HG03135 (cell line): Measurements from ENCODE around the gene GOLGA8M.
A peak's percentile ranks its signal among the peaks of the same experiment; 100 is the strongest.
"Not testable (repeated sequence)": the region's sequence is repeated elsewhere in the genome, so short reads cannot be mapped to it uniquely, and the experiment has no call there.

Experiments used
- ATAC-seq: cut with Tn5 transposase; IDR thresholded peaks from one replicate; pipeline ENCODE4 v1.9.1; 2021; ENCODE audit warnings: mild to moderate bottlenecking, moderate library complexity; ENCODE audit not compliant: unreplicated experiment

The GOLGA8M gene, protein sequence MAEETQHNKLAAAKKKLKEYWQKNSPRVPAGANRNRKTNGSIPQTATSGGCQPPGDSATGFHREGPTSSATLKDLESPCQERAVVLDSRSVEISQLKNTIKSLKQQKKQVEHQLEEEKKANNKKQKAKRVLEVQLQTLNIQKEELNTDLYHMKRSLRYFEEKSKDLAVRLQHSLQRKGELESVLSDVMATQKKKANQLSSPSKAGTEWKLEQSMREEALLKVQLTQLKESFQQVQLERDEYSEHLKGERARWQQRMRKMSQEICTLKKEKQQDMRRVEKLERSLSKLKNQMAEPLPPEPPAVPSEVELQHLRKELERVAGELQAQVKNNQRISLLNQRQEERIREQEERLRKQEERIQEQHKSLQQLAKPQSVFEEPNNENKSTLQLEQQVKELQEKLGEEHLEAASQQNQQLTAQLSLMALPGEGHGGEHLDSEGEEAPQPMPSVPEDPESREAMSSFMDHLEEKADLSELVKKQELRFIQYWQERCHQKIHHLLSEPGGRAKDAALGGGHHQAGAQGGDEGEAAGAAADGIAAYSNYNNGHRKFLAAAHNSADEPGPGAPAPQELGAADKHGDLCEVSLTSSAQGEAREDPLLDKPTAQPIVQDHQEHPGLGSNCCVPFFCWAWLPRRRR

DNA sequence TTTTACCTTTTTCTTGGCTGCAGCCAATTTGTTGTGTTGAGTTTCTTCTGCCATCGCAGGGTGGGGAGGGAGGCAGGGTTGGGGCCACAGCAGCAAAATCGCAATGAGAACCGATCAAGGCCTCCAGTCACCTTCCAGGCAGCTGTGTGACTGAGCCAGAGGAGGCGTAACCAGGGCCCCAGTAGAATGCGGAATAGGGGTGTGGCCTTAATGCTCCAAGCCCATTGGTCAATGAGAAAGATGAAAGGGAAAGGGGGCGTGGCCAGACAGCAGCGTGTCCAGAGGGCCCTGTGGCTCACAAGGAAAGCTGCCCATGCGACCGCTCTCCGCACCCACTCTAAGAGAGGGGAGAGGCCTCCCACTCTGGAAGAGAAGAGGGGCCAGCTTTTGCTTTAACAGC, at the start of gene GOLGA8M:
Gene GOLGA8M, minus strand, starts transcription at position 152 of the 400 bp plus-strand sequence. Its CDS starts 98 bp downstream, at position 54.
- not testable (repeated sequence) for ATAC-seq

DNA sequence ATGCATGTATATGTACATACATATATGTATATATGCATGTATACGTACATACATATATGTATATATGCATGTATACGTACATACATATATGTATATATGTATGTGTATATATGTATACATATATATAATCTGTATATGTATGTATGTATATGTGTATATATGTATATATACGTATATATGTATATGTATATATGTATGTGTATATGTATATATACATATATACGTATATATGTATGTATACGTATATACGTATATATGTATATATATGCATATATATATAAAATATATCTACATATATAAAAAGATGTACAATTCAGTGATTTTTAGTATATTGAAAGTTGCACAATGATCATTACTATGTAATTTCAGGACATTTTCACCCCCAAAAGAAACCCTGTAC, 30.7 kb upstream of the GOLGA8M start:
- ATAC-seq = not testable (repeated sequence)

DNA sequence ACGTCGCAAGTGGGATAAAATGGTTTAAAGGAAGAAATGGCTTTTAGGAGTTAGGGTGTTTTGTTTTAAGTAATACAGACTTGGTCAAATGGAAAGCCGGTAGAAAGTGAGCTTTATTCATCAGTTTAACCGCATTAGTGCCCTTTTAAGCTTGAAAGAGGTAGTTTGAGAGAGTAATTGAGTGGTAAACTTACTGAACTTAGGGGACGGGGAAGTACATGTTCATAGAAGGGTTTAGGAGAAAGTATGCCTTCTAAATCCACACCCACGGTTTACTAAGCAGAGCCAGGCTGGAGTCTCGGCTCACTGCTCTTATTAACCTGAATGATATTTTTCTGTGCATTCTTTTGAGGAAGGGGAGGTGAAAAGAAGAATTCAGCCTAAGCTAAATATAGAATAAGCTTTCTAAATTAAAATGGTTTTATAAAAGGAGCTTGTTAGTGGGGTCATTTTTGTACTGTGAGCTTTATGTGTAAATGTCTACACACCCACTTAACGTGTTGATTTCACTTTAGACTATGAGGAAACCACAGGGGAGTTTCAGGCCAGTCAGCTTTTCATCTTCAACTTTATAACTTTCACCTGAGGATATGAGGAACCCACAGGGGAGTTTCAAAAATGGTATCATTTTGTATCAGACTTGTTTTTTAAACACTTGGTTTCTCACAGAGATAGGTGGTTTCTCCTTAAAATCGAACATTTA, 26.5 kb upstream of the GOLGA8M start:
- not testable (repeated sequence) for ATAC-seq

DNA sequence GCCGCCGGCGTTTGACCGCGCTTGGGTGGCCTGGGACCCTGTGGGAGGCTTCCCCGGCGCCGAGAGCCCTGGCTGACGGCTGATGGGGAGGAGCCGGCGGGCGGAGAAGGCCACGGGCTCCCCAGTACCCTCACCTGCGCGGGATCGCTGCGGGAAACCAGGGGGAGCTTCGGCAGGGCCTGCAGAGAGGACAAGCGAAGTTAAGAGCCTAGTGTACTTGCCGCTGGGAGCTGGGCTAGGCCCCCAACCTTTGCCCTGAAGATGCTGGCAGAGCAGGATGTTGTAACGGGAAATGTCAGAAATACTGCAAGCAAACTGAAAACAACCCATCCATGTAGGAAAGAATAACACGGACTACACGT, 26.0 kb upstream of the GOLGA8M start:
- ATAC-seq = not testable (repeated sequence)

DNA sequence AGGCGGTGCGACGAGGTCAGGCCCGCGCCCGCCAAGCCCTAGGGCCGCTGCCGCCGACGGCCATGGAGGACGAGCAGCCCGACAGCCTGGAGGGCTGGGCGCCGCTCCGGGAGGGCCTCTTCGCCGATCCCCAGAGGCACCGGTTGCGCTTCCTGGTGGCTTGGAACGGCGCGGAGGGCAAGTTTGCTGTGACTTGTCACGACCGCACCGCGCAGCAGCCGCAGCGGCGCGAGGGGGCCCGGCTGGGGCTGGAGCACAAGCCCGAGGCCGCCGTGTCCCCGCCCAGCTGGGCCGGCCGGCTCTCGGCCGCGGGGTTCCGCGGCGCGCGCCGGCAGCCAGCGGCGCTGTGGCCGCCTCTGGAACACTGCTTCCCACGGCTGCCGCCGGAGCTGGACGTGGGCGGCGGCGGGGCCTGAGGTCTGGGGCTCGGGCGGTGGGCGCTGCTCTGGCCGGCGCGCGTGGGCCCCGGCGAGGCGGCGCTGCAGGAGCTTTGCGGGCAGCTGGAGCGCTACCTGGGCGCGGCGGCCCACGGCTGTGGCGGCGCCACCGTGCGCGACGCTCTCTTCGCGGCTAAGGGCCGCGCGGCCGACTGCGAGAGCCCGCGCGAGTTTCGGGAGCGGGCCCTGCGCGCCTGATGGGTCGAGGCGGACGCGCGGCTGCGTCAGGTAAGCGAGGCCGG, 25.4 kb upstream of the GOLGA8M start:
- ATAC-seq = peak; percentile 48

DNA sequence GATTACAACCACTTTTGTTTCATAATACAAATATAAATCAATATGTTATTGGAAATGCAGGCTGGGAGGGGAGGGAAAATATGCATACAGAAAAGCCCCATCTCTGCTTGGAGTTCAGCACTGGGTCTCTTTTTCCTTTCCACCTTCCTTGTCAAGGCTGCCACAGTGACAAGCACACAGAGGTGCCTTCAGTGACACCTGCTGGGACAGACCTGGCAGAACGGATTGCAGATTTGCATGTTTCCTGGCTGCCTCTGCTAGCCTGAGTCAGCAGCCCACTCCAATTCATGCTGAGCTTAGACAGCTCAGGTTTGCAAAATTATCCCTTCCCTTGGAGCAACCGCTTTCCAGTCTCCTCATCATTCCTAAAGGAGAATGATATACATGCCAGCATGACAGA, 15.8 kb upstream of the GOLGA8M start:
- not testable (repeated sequence) for ATAC-seq

DNA sequence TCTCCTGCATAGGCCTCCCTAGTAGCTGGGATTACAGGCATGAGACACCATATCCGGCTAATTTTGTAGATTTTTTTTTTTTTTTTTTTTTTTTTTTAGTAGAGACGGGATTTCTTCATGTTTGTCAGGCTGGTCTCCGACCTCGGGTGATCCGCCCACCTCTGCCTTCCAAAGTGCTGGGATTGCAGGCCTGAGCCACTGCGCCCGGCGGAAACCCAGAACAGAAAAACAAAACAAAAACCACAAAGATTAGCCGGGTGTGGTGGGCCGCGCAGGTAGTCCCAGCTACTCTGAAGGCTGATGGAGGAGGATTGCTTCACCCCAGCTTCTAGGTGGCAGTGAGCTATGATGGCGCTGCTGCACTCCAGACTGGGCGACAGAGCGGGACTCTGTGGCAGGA, 14.8 kb upstream of the GOLGA8M start:
- ATAC-seq = not testable (repeated sequence)

DNA sequence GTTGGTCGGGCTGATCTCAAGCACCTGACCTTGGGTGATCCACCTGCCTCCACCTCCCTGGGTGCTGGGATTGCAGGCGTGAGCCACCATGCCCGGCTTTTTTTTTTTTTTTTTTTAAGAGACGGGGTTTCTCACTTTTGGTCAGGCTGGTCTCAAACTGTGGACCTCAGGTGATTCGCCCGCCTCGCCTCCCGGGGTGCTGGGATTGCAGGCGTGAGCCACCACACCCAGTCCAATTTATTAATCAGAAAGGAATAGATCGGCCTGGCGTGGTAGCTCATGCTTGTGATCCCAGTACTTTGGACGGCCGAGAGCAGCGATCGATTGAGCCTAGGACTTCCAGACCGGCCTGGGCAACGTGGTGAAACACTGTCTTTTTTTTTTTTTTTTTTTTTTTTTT, 13.9 kb upstream of the GOLGA8M start:
- no peak for ATAC-seq

DNA sequence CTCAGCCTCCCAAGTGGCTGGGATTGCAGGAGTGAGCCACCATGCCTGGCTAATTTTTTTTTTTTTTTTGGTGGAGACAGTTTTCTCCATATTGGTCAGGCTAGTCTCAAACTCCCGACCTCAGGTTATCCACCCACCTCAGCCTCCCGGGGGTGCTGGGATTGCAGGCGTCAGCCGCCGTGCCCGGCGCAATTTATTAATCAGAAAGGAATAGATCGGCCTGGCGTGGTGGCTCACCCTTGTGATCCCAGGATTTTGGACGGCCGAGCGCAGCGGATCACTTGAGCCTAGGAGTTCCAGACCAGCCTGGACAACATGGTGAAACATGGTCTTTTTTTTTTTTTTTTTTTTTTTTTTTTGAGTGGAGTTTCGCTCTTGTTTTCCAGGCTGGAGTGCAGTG, 13.3 kb upstream of the GOLGA8M start:
- no peak for ATAC-seq

DNA sequence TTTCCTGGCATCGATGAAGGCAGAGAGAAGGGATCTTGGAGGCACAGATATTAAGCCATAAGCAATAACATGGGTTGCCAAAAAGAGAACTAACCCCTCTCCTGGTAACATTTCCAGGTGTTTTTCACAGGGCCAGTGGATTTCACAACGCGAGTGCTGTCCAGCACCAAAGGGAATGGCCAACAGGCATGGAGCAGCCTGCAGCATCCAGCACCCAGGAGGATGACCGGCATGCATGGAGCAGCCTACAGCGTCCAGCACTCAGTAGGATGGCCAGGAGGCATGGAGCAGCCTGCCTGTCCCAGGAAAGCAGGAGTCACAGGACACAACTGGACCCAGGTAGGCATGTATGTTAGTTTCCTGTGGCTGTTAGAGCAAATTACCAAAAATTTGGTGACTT, 11.8 kb upstream of the GOLGA8M start:
- ATAC-seq = not testable (repeated sequence)

DNA sequence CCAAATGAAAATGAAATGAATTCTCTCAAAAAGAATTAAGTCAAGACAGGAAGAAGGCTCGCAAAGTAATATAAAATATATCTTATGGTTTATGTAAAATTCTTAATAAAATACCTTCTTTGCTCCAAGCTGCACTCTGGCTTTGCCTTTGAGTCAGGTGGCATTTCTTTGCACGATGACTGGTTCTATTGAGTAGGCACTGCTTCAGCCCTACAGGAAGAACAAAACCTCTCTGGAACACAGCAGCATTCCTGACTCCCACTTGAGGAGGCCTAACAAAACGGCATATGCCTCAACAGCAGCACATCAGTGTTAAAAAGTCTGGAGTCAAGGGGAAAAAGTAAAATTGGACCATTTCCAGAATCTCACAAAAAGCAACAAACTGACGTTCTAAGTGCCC, 7.4 kb upstream of the GOLGA8M start:
- not testable (repeated sequence) for ATAC-seq

DNA sequence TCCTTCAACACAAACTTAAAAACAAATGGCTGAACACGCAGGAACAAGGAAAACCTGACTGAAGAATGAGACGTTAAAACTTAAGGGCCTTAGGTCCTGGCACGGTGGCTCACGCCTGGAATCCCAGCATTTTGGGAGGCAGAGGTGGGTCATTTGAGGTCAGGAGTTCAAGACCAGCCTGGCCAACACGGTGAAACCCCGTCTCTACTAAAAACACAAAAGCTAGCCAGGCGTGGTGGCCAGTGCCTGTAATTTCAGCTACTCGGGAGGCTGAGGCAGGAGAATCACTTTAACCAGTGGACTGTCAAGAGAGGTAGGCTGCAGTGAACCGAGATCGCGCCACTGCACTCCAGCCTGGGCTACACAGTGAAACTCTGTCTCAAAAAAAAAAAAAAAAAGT, 6.4 kb upstream of the GOLGA8M start:
- not testable (repeated sequence) for ATAC-seq

DNA sequence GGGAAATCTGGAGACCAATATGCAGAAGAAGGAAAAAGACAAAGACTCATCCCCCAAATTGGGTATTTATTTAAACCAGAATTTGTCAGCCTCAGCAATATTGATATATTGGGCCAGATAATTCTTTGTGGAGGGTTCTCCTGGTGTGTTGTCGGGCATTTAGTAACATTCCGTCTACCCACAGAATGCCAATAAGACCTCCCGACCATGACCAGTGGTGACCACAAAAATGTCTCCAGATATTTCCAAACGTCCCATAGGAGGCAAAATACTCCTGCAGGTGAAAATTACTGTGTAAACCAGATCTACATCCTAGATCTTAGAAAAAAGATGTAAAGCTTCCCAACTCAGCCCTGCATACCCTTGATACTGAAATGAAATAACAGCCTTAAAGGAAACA, 2.0 kb upstream of the GOLGA8M start:
- ATAC-seq = not testable (repeated sequence)

DNA sequence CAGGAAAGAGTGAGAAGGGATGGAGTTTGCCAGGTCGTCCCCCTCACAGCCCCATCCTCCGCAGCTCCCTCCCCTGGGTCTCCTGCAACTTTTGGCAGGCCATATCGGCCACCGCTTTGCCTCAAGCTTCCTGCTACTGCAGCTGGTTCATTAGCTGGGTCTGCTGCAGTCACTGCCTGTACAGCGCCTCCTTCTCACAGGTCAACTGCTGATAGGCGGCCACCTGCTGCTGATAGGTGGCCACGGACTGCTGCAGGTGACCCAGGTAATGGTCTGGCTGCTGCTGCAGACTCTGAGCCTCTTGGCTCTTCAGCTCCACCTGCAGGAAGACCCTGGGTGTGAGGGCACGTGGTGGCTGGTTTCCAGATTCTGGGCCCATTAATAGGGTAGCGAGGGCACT, 8.3 kb downstream of the GOLGA8M start:
- ATAC-seq = not testable (repeated sequence)

DNA sequence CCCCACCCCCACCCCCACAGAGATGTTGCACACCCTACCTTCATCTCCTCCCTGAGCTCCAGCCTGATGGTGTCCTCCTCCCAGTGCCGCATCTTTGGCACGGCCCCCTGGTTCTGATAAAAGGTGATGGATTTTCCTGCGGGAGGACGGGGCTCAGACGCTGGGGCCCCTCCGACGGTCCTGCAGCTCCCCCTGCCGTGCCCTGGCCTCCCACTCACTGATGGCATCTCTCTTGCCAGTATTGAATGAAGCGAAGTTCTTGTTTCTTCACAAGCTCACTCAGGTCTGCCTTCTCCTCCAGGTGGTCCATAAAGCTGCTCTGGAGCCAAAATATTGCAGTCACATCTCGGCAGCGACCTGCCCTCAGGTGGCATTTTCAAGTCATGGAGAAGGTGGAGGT, 9.8 kb downstream of the GOLGA8M start:
- ATAC-seq = not testable (repeated sequence)

DNA sequence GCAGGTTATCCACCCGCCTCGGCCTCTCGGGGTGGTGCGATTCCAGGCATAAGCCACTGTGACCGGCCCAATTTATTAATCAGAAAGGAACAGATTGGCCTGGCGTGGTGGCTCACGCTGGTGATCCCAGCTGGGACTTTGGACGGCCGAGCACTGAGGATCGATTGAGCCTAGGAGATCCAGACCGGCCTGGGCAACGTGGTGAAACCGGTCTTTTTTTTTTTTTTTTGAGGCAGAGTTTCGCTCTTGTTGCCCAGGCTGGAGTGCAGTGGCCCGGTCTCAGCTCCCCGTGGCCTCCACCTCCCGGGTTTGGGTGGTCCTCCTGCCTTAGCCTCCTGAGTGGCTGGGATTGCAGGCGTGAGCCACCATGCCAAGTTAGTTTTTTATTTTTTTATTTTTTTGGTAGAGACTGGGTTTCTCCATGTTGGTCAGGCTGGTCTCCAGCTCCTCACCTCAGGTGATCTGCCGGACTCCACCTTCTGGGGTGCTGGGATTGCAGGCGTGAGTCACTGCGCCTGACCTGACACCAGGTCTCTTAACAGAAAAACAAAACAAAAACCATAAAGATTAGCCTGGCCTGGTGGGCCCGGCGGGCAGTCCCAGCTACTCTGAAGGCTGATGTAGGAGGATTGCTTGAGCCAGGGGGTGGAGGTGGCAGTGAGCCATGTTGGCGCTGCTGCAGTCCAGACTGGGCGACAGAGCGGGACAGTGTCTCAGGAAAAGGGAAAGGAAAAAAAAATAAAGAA, 18.0 kb downstream of the GOLGA8M start:
- not testable (repeated sequence) for ATAC-seq

DNA sequence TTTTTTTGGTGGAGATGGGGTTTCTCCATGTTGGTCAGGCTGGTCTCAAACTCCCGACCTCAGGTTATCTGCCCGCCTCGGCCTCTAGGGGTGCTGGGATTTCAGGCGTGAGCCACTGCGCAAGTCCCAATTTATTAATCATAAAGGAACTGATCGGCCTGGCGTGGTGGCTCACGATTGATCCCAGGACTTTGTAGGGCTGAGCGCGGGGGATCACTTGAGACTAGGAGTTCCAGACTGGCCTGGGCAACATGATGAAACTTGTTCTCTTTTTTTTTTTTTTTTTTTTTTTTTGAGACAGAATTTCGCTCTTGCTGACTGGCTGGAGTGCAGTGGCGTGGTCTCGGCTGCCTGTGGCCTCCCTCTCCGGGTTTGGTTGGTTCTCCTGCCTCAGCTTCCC, 19.2 kb downstream of the GOLGA8M start:
- ATAC-seq = not testable (repeated sequence)

DNA sequence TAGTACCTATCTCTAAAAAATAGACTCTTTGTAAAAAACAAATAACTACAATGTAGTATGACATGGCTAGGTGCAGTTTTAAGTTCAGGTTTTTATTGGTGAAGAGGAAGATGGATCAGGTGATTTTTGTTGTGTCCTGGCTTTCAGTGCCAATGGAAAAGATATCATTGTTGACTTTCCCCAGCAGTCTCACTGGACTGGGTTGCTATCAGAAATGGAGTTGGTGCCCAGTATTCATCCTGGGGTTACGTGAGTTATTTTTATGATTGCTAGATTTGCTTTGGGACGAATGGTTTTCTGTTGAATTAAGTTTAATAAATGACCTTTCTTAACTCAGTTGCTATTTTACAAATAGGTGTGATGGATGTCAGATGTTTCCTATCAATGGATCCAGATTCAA, 38.7 kb downstream of the GOLGA8M start:
- ATAC-seq = not testable (repeated sequence)

DNA sequence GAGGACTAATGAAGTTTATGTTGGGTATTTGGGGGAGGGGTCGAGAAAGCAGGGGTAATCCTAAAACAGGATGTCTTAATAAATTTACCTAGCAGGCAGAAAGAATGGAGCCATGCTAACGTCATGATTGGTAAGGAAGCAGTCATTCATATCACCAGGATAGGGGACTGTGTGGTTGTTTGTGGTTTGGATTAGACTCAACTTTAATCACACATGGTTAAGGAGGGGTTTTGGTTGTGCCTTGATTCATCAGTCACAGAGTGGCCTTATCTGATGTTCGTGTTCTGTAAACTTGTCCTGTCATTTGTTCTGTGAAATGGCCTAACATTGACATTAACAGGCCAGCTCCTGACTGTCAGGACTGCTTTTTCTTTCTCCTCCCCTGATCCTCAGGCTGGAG, 40.1 kb downstream of the GOLGA8M start:
- not testable (repeated sequence) for ATAC-seq

DNA sequence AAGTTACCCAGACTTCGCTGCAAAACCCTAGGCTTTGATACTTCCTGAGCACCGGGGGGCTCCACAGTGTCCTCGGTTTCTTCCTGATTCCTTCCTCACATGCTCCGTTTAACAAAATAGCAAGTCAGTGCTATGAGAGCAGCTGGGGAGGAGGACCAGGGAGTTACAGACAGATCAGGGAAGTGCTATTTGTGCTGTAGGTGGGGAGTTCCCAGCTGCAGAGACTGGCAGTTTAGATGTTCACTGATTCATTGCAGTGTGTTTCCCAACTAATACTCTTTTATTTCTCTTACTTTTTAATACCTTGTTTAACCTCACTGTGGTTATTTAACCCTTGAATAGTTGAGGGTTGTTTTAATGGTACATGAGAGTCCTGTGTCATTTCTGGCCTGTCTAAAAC, 45.8 kb downstream of the GOLGA8M start:
- ATAC-seq = not testable (repeated sequence)
